IMR-90 (cell line): ENCODE results near the gene PNKD. TPM values are rescaled to one million over a fixed set of nuclear protein-coding genes. Genes with fewer than 3 reads are reported as not detected.

Source experiments
- ATAC-seq: fragments of 200-7000 bp; cut with Tn5 transposase; 2 replicates; pipeline ENCODE4 v1.9.1; 2020; ENCODE audit warnings: low read depth, mild to moderate bottlenecking, moderate library complexity
- BruUV-seq: library from RNA; stranded (reverse); fragments of 400-500 nt; replicated peaks from 2 replicates; lab custom pipeline; 2021; lab: Mats Ljungman, UMichigan
- CTCF ChIA-PET: fragments of 300-600 bp; formaldehyde crosslinking; extraction: SDS; loops from one replicate; lab custom pipeline; 2021; ENCODE audit warnings: antibody characterized with exemption; lab: Yijun Ruan, JAX
- POLR2A ChIA-PET: fragments of 300-600 bp; sonication (Branson Sonifier 250); formaldehyde crosslinking; loops from one replicate; lab custom pipeline; 2022; ENCODE audit warnings: antibody characterized with exemption; ENCODE audit not compliant: unreplicated experiment; lab: Charles Lee
- DNase-seq: peaks from one replicate; pipeline ENCODE4 v3.0.0; 2013
- H2AFZ ChIP-seq: replicated peaks from 2 replicates; pipeline ENCODE3; 2013; ENCODE audit warnings: low read length, mild to moderate bottlenecking; ENCODE audit not compliant: poor library complexity
- H2AK5ac ChIP-seq: 2 replicates; pipeline ENCODE4 v1.6.1; 2013; ENCODE audit warnings: low read depth, low read length, inconsistent platforms
- H2AK9ac ChIP-seq: replicated peaks from 2 replicates; pipeline ENCODE3; 2013; ENCODE audit warnings: mild to moderate bottlenecking, low read depth, low read length, moderate library complexity; ENCODE audit not compliant: poor library complexity
- H2BK120ac ChIP-seq: 2 replicates; pipeline ENCODE4 v1.6.1; 2013; ENCODE audit warnings: low read depth, low read length, inconsistent platforms
- H2BK15ac ChIP-seq: 3 replicates; pipeline ENCODE4 v1.6.1; 2013; ENCODE audit warnings: low read depth, low read length, inconsistent platforms
- H2BK20ac ChIP-seq: 2 replicates; pipeline ENCODE4 v1.6.1; 2013; ENCODE audit warnings: low read depth, mild to moderate bottlenecking, inconsistent platforms, low read length, moderate library complexity
- H2BK5ac ChIP-seq: 2 replicates; pipeline ENCODE4 v1.6.1; 2013; ENCODE audit warnings: mild to moderate bottlenecking, low read depth, low read length, inconsistent platforms; ENCODE audit not compliant: poor library complexity, severe bottlenecking
- H3K14ac ChIP-seq: replicated peaks from 2 replicates; pipeline ENCODE4 v1.6.1; 2013; ENCODE audit warnings: low read depth, low read length, inconsistent platforms
- H3K18ac ChIP-seq: 2 replicates; pipeline ENCODE4 v1.6.1; 2013; ENCODE audit warnings: low read depth, low read length, control low read depth
- H3K23ac ChIP-seq: 2 replicates; pipeline ENCODE4 v1.6.1; 2013; ENCODE audit warnings: low read depth, low read length, inconsistent platforms
- H3K27ac ChIP-seq: 2 replicates; pipeline ENCODE4 v1.5.1; 2013; ENCODE audit warnings: mild to moderate bottlenecking, control low read depth, low read length; ENCODE audit not compliant: insufficient read depth
- H3K27me3 ChIP-seq: 2 replicates; pipeline ENCODE4 v1.6.1; 2013; ENCODE audit warnings: low read length; ENCODE audit not compliant: control insufficient read depth, insufficient read depth
- H3K36me3 ChIP-seq: 2 replicates; pipeline ENCODE4 v1.6.1; 2013; ENCODE audit warnings: low read length, mixed read lengths; ENCODE audit not compliant: control insufficient read depth, insufficient read depth
- H3K4ac ChIP-seq: 2 replicates; pipeline ENCODE4 v1.6.1; 2013; ENCODE audit warnings: low read depth, low read length, inconsistent platforms
- H3K4me1 ChIP-seq: 2 replicates; pipeline ENCODE4 v1.6.1; 2013; ENCODE audit warnings: low read length, mixed read lengths; ENCODE audit not compliant: control insufficient read depth, insufficient read depth
- H3K4me2 ChIP-seq: 2 replicates; pipeline ENCODE4 v1.6.1; 2013; ENCODE audit warnings: low read depth, mild to moderate bottlenecking, control low read depth, low read length, moderate library complexity
- H3K4me3 ChIP-seq: 2 replicates; pipeline ENCODE4 v1.5.1; 2013; ENCODE audit warnings: low read depth, mild to moderate bottlenecking, control low read depth, low read length, moderate library complexity; ENCODE audit not compliant: insufficient read depth
- H3K56ac ChIP-seq: 2 replicates; pipeline ENCODE4 v1.6.1; 2013; ENCODE audit warnings: low read length, inconsistent platforms; ENCODE audit not compliant: insufficient read depth; ENCODE audit errors: extremely low read depth
- H3K79me1 ChIP-seq, 2 experiments: 2 replicates each; pipeline ENCODE4 v1.6.1; 2013; ENCODE audit warnings: low read length in 2 of 2, inconsistent platforms in 1 of 2, low read depth in 1 of 2
- H3K9ac ChIP-seq: 2 replicates; pipeline ENCODE4 v1.6.1; 2013; ENCODE audit warnings: low read depth, low read length, control low read depth
- H3K9me1 ChIP-seq: 2 replicates; pipeline ENCODE4 v1.6.1; 2013; ENCODE audit warnings: low read length, inconsistent platforms; ENCODE audit not compliant: insufficient read depth
- H3K9me3 ChIP-seq: 2 replicates; pipeline ENCODE4 v1.6.1; 2013; ENCODE audit warnings: low read length; ENCODE audit not compliant: control insufficient read depth, insufficient read depth
- H4K20me1 ChIP-seq: 2 replicates; pipeline ENCODE4 v1.6.1; 2013; ENCODE audit warnings: low read length, inconsistent platforms; ENCODE audit not compliant: insufficient read depth
- H4K5ac ChIP-seq: 2 replicates; pipeline ENCODE4 v1.6.1; 2013; ENCODE audit warnings: mild to moderate bottlenecking, low read depth, low read length, control low read depth
- H4K8ac ChIP-seq, 2 experiments: 2 replicates each; pipeline ENCODE4 v1.6.1; 2013; ENCODE audit warnings: low read depth in 2 of 2, low read length in 2 of 2, control low read depth in 1 of 2, inconsistent platforms in 1 of 2
- H4K91ac ChIP-seq: 2 replicates; pipeline ENCODE4 v1.6.1; 2013; ENCODE audit warnings: low read depth, low read length, inconsistent platforms; ENCODE audit not compliant: insufficient read depth
- RAD21 ChIP-seq: IDR thresholded peaks from 2 replicates; pipeline ENCODE4 v1.6.1; 2012; ENCODE audit warnings: low read length, improper control_type of control experiment
- USF2 ChIP-seq: fragments of 150-350 bp; IDR thresholded peaks from 2 replicates; pipeline ENCODE4 v1.6.1; 2017; ENCODE audit warnings: mild to moderate bottlenecking, antibody characterized with exemption, low read length, low read depth
- WGBS, 2 experiments: methylation state at CpG; one replicate each; pipeline versions ENCODE4 v1.1.5 to v1.1.7; 2013; ENCODE audit warnings: missing lambda C conversion rate in 2 of 2; ENCODE audit not compliant: insufficient read length in 1 of 2; ENCODE audit errors: extremely low coverage in 2 of 2; 5-methylcytosine and 5-hydroxymethylcytosine counted together
- dilution Hi-C: fragments of 300-500 bp; cut with HindIII; formaldehyde crosslinking; loops from one replicate; pipeline ENCODE4 v1.14.3; 2018; ENCODE audit warnings: low sequenced_read_pairs; ENCODE audit not compliant: unreplicated experiment
- in situ Hi-C: fragments of 300-500 bp; cut with MboI; formaldehyde crosslinking; loops from 3 replicates; pipeline ENCODE4 v1.14.3; 2019; ENCODE audit warnings: low sequenced_read_pairs, inconsistent platforms, mixed read lengths
- intact Hi-C: fragments of 100-400 bp; cut with micrococcal nuclease; formaldehyde crosslinking; loops from 2 replicates; pipeline ENCODE4 v1.10.0; 2022
- polyA plus RNA-seq, 3 experiments: library from polyadenylated mRNA; depleted of rRNA; stranded (reverse); fragments of >200 nt; gene quantifications; 2 replicates each; pipeline ENCODE4 v1.2.3, GENCODE V29; 2012; ENCODE audit warnings: low replicate concordance in 1 of 3
- total RNA-seq: library from RNA; depleted of rRNA; stranded (reverse); fragments of >200 nt; gene quantifications from 2 replicates; pipeline ENCODE4 v1.2.3, GENCODE V29; 2012

PNKD gene
- total and polyA plus RNA-seq, 2 of the 4 experiments (the other 2 are of a cell fraction) = 19.2 to 68.5 TPM

- no peak overlapping the region for H3K14ac ChIP-seq
- H3K79me1 ChIP-seq = peaks cover 23 to 34% of the 10 kb centered on the region in 2 experiments
- H3K4me2 ChIP-seq = no peak overlapping the region
- in situ Hi-C loops = no loop called here
- no peak overlapping the region for H2AK9ac ChIP-seq
- no peak overlapping the region for H3K18ac ChIP-seq
- ATAC-seq (no peak), DNase-seq (no peak)
- H4K20me1 ChIP-seq = peaks cover 9% of the 10 kb centered on the region; the same call in 1 of the 2 replicates
- intact Hi-C loops = no loop called here
- POLR2A ChIA-PET = no interaction called here
- H4K8ac ChIP-seq = no peak overlapping the region
- no peak overlapping the region for H2BK120ac ChIP-seq
- no peak overlapping the region for H4K91ac ChIP-seq
- no peaks in the 10 kb centered on the region for H3K27me3 ChIP-seq
- H3K9ac ChIP-seq = no peak overlapping the region
- 100% methylated on average over 2 of the region's 6 CpGs; no CpG with 5 or more reads in 1 of the 2 experiments for WGBS, 2 experiments
- dilution Hi-C loops = no loop called here
- H3K4ac ChIP-seq = no peak overlapping the region
- H3K23ac ChIP-seq = no peak overlapping the region
- H2BK5ac ChIP-seq = no peak overlapping the region
- H2AFZ ChIP-seq = no peak overlapping the region
- H3K9me1 ChIP-seq = 0 out of 2 replicates have a peak, but pooled peaks cover 3% of the 10 kb centered on the region
- H3K27ac ChIP-seq = no peak overlapping the region
- peaks cover 6% of the 10 kb centered on the region for H3K4me1 ChIP-seq
- no TSS peak for BruUV-seq
- H3K4me3 ChIP-seq = no peak overlapping the region
- no peak overlapping the region for H3K56ac ChIP-seq
- H2BK20ac ChIP-seq = no peak overlapping the region
- no peak overlapping the region for H2BK15ac ChIP-seq
- H2AK5ac ChIP-seq = no peak overlapping the region
- CTCF ChIA-PET = no interaction called here
- no peak overlapping the region for H4K5ac ChIP-seq
- H3K9me3 ChIP-seq = no peaks in the 10 kb centered on the region
- peaks cover 41% of the 10 kb centered on the region for H3K36me3 ChIP-seq
- TF ChIP-seq RAD21 = no peak
- TF ChIP-seq USF2 = no peak
Measured at GRCh38 chr2:218267259-218267658, 3.1 kb upstream of the PNKD start.
